Right lobe of liver (tissue), 4 donors: ENCODE data around the gene FILIP1.

Source experiments
- CTCF ChIP-seq, 4 donors: fragments of 200-600 bp in 3 of 4; fragments of 450-650 bp in 1 of 4; IDR thresholded peaks; one replicate each; pipeline versions ENCODE4 v1.5.1 to v1.8.0; 2016 to 2022; ENCODE audit warnings: antibody characterized with exemption in 4 of 4, mild to moderate bottlenecking in 2 of 4
- POLR2A ChIP-seq: fragments of 450-650 bp; IDR thresholded peaks from one replicate; pipeline ENCODE4 v1.6.1; 2017; ENCODE audit warnings: antibody characterized with exemption, mild to moderate bottlenecking
- donor health status: DM: no; HTN: no; CAD: no.
- donor health status: DM: no; HTN: no; CAD: no.
- donor health status: DM: no; HTN: yes; CAD: no.

- TF ChIP-seq CTCF (IDR thresholded peaks at IDR 0.05) (no peak), POLR2A (no peak)
These were observed 38.9 kb upstream of the FILIP1 start for GRCh38 chr6:75532521-75532920.
